GM12878 (cell line): ENCODE data around the gene ACOT6. TPM values are rescaled to one million over a fixed set of nuclear protein-coding genes. Genes with fewer than 3 reads are reported as not detected.
"Not testable (repeated sequence)": the region's sequence is repeated elsewhere in the genome, so short reads cannot be mapped to it uniquely, and the experiment has no call there.

Source experiments
- ATAC-seq: fragments of 200-7000 bp; cut with Tn5 transposase; 3 replicates; pipeline ENCODE4 v1.9.1; 2020; ENCODE audit warnings: mild to moderate bottlenecking, moderate library complexity
- BruUV-seq: library from RNA; stranded (reverse); fragments of 400-500 nt; replicated peaks from 2 replicates; lab custom pipeline; 2021; lab: Mats Ljungman, UMichigan
- CTCF ChIA-PET: fragments of 300-600 bp; sonication (Branson Sonifier 250); formaldehyde crosslinking; extraction: SDS; loops from one replicate; lab custom pipeline; 2021; ENCODE audit warnings: inconsistent platforms; lab: Yijun Ruan, JAX
- POLR2A ChIA-PET: fragments of 350-600 bp; formaldehyde crosslinking; extraction: SDS; loops from one replicate; lab custom pipeline; 2021; ENCODE audit warnings: inconsistent platforms; lab: Charles Lee
- RAD21 ChIA-PET: fragments of 300-600 bp; sonication (Branson Sonifier 250); formaldehyde crosslinking; loops from one replicate; lab custom pipeline; 2023; ENCODE audit warnings: antibody characterized with exemption; ENCODE audit not compliant: unreplicated experiment; lab: Charles Lee
- SMC1A ChIA-PET: fragments of 300-600 bp; sonication (Branson Sonifier 250); formaldehyde crosslinking; loops from one replicate; lab custom pipeline; 2023; ENCODE audit not compliant: unreplicated experiment, uncharacterized antibody; lab: Charles Lee
- DNase-seq: peaks from one replicate; pipeline ENCODE4 v3.0.0-alpha.2; 2011; ENCODE audit warnings: low read depth, low spot score
- FAIRE-seq: peaks from 3 replicates; lab custom pipeline; 2011; peaks lifted over from hg19 to GRCh38; lab: Jason Lieb, UNC
- H2AFZ ChIP-seq: 2 replicates; pipeline ENCODE4 v1.6.0; 2011; ENCODE audit warnings: low read depth, low read length, control low read depth; ENCODE audit not compliant: control insufficient read depth
- H3K27ac ChIP-seq: 2 replicates; pipeline ENCODE4 v1.5.1; 2011; ENCODE audit warnings: control low read depth; ENCODE audit not compliant: control insufficient read depth, insufficient read depth
- H3K27me3 ChIP-seq, 2 experiments: replicated peaks in 1 of 2; 2 replicates each; pipeline versions ENCODE4 v1.6.0 to v1.6.1; 2011; ENCODE audit warnings: low read length in 1 of 2; ENCODE audit not compliant: control insufficient read depth in 2 of 2, insufficient read depth in 2 of 2
- H3K36me3 ChIP-seq, 2 experiments: 2 replicates each; pipeline ENCODE4 v1.5.1; 2011; ENCODE audit warnings: low read length in 1 of 2; ENCODE audit not compliant: control insufficient read depth in 2 of 2, insufficient read depth in 2 of 2
- H3K4me1 ChIP-seq: 2 replicates; pipeline ENCODE4 v1.6.1; 2011; ENCODE audit warnings: mild to moderate bottlenecking, low read length, moderate library complexity, mixed read lengths; ENCODE audit not compliant: control insufficient read depth, insufficient read depth
- H3K4me2 ChIP-seq: 2 replicates; pipeline ENCODE4 v1.6.0; 2011; ENCODE audit warnings: control low read depth; ENCODE audit not compliant: control insufficient read depth, insufficient read depth
- H3K4me3 ChIP-seq: fragments of 200-600 bp; sonication (generic); 2 replicates; pipeline ENCODE4 v1.5.1; 2016
- H3K79me2 ChIP-seq: 2 replicates; pipeline ENCODE4 v1.6.0; 2011; ENCODE audit warnings: low read length; ENCODE audit not compliant: control insufficient read depth, insufficient read depth
- H3K9ac ChIP-seq: 2 replicates; pipeline ENCODE4 v1.8.0; 2011; ENCODE audit warnings: low read length, control low read depth, mixed read lengths; ENCODE audit not compliant: control insufficient read depth, insufficient read depth
- H3K9me3 ChIP-seq: replicated peaks from 3 replicates; pipeline ENCODE4 v1.5.1; 2011; ENCODE audit warnings: mild to moderate bottlenecking, low read length; ENCODE audit not compliant: control insufficient read depth, insufficient read depth
- H4K20me1 ChIP-seq: 2 replicates; pipeline ENCODE4 v1.6.0; 2011; ENCODE audit not compliant: control insufficient read depth, insufficient read depth
- WGBS: methylation state at CpG from one replicate; pipeline ENCODE4 v1.1.6; 2016; ENCODE audit warnings: low lambda C conversion rate; ENCODE audit not compliant: insufficient replicate concordance, insufficient coverage; ENCODE audit errors: missing lambda C conversion rate; 5-methylcytosine and 5-hydroxymethylcytosine counted together
- in situ Hi-C: fragments of 300-500 bp; cut with MboI; formaldehyde crosslinking; loops from 9 replicates; pipeline ENCODE4 v1.14.3; 2018; ENCODE audit warnings: mixed read lengths
- intact Hi-C: fragments of 100-400 bp; cut with micrococcal nuclease; formaldehyde crosslinking; loops from one replicate; pipeline ENCODE4 v1.14.2; 2022; ENCODE audit not compliant: unreplicated experiment
- polyA plus RNA-seq, 11 experiments: library from polyadenylated mRNA; depleted of rRNA in 4 of 11; unstranded in 6 of 11; stranded (reverse) in 5 of 11; fragments of >200 nt; fragmentation: Nextera tagmentation in 4 of 11; fragmentation: Illumina TruSeq in 1 of 11; extraction: Ambion mirVana in 4 of 11; extraction: Trizol in 1 of 11; gene quantifications; 1 replicate in 1 of 11; 2 replicates in 10 of 11; pipeline versions ENCODE4 v1.2.1 to v1.2.3, GENCODE V29; 2011 to 2016; ENCODE audit warnings: inconsistent platforms in 2 of 11, missing spikeins in 2 of 11, low read depth in 1 of 11
- total RNA-seq, 4 experiments: library from RNA; depleted of rRNA in 3 of 4; stranded (reverse); fragments of >200 nt in 3 of 4; fragmentation: Illumina TruSeq in 1 of 4; extraction: Trizol in 1 of 4; gene quantifications; 2 replicates each; pipeline versions ENCODE4 v1.2.1 to v1.2.3, GENCODE V29; 2013 to 2021
- TF ChIP-seq, protein P1 (sequence below): IDR thresholded peaks from 2 replicates; pipeline ENCODE4 v1.6.1; 2012; ENCODE audit warnings: low read depth, low read length, improper control_type of control experiment

ACOT6 gene
- total and polyA plus RNA-seq, 10 of the 15 experiments (the other 5 are each of a cell fraction or from before 2014, with no cell fraction given) = not detected

DNA sequence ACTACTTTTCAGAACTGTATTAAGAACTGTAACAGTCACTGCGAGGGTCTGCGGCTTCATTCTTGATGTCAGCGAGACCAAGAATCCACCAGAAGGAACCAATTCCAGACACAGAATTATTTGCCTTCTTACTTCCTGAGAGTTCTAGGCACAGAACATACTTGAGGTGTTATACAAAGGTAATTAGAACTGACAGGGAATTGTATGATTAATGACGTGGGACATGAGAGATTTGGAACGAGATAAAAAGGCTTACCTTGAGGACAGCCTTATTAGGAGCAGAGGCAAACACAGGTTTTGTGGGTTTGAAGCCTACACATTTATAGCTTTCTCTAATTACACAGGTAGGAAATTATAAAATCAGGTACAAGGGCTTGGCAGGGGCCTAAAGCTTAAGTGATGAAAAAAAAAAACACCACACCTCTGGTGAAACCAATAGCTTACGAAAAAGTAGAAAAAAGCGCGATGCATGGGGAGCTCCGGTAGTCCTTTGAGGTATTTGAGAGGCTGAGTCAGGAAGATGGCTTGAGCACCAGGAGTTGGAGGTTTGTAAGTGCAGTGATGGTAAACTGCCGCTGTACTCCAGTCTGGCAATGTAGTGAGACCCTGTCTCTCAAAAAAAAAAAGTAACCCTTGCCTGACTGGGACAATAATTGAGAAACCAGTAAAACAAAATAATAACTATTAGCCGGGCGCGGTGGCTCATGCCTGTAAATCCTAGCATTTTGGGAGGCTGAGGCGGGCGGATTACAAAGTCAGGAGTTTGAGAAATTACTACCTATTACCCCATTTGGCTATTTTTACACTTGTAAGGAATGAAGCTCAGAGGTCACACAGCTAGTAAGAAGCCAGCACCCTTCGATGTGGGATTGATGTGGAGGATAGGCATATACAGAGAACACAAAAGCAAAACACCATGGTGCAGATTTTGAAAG lies 44.1 kb upstream of the ACOT6 start (continued):
- TF ChIP-seq, protein P1, sequence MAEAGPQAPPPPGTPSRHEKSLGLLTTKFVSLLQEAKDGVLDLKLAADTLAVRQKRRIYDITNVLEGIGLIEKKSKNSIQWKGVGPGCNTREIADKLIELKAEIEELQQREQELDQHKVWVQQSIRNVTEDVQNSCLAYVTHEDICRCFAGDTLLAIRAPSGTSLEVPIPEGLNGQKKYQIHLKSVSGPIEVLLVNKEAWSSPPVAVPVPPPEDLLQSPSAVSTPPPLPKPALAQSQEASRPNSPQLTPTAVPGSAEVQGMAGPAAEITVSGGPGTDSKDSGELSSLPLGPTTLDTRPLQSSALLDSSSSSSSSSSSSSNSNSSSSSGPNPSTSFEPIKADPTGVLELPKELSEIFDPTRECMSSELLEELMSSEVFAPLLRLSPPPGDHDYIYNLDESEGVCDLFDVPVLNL = no peak

DNA sequence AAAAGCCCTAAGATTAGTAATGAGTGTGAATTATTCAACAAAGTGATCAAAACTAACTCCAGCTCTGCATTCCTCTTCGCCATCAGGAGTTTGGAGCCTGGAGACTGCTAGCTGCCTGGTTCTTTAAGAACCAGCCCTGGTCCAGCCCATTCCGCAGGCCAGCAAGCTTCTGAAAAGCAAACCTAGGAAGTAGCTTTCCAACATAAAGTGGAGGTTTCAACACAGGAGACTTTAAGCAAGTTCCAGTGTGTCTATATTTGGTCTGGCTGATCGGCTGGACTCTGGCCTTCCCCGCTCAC lies 43.5 kb upstream of the ACOT6 start:
- FAIRE-seq, H3K4me1 ChIP-seq, ATAC-seq, H3K9me3 ChIP-seq, H3K36me3 ChIP-seq, H4K20me1 ChIP-seq, in situ Hi-C loops, DNase-seq, H3K27me3 ChIP-seq, H3K79me2 ChIP-seq: not testable (repeated sequence)
- CTCF ChIA-PET = interaction anchor here (0.8 to 6.6 kb wide), 12 partner anchors 12 to 273 kb away, joined by 3 to 114 read pairs (median 6); partner anchors contain the start of genes ACOT1 and ACOT6
- WGBS = 47% methylated on average over 4 of the region's 4 CpGs
- BruUV-seq = TSS peak; percentile 85
- Histone ChIP-seq H3K4me2 (peak overlapping the region; percentile 9), H3K9ac (peak overlapping the region; percentile 84), H3K4me3 (peak overlapping the region; percentile 60), H2AFZ (peak overlapping the region; percentile 89), H3K27ac (peak overlapping the region; percentile 68)
- intact Hi-C loops = loop anchor here (5.0 kb wide), 1 partner anchor 42 kb away; no protein-coding TSS in a partner anchor
- POLR2A ChIA-PET = interaction anchor here (0.7 to 1.6 kb wide), 8 partner anchors 58 to 555 kb away, joined by 3 to 5 read pairs (median 4); no protein-coding TSS in a partner anchor
- SMC1A ChIA-PET = interaction anchor here (0.7 to 3.2 kb wide), 11 partner anchors 10 to 280 kb away, joined by 3 to 20 read pairs (median 4); no protein-coding TSS in a partner anchor
- RAD21 ChIA-PET = interaction anchor here (0.6 to 6.5 kb wide), 11 partner anchors 50 to 276 kb away, joined by 3 to 78 read pairs (median 4); no protein-coding TSS in a partner anchor
